Left renal cortex interstitium (tissue), 4 donors: ENCODE measurements around the gene MAT2B. TPM values are rescaled to one million over a fixed set of nuclear protein-coding genes. Genes with fewer than 3 reads are reported as not detected.
A peak's percentile ranks its signal among the peaks of the same experiment; 100 is the strongest.
"Not testable (repeated sequence)": the region's sequence is repeated elsewhere in the genome, so short reads cannot be mapped to it uniquely, and the experiment has no call there.

Experiments
- DNase-seq, 4 donors: peaks; one replicate each; pipeline ENCODE4 v3.0.0-alpha.2; 2013; ENCODE audit warnings: low read depth in 4 of 4, low spot score in 2 of 4, missing footprints in 1 of 4
- polyA plus RNA-seq, 4 donors: library from polyadenylated mRNA; unstranded; fragments of 120-200 nt; gene quantifications; one replicate each; pipeline ENCODE4 v1.2.1, GENCODE V29; 2013; ENCODE audit not compliant: insufficient read length in 4 of 4

Gene MAT2B
- polyA plus RNA-seq, 4 donors, result 99.3 to 113 (median 109) TPM

- peak; percentile 54 to 84 (median 72) for DNase-seq
These were observed 2.0 kb upstream of the MAT2B start for GRCh38 chr5:163503106-163504078.

DNA sequence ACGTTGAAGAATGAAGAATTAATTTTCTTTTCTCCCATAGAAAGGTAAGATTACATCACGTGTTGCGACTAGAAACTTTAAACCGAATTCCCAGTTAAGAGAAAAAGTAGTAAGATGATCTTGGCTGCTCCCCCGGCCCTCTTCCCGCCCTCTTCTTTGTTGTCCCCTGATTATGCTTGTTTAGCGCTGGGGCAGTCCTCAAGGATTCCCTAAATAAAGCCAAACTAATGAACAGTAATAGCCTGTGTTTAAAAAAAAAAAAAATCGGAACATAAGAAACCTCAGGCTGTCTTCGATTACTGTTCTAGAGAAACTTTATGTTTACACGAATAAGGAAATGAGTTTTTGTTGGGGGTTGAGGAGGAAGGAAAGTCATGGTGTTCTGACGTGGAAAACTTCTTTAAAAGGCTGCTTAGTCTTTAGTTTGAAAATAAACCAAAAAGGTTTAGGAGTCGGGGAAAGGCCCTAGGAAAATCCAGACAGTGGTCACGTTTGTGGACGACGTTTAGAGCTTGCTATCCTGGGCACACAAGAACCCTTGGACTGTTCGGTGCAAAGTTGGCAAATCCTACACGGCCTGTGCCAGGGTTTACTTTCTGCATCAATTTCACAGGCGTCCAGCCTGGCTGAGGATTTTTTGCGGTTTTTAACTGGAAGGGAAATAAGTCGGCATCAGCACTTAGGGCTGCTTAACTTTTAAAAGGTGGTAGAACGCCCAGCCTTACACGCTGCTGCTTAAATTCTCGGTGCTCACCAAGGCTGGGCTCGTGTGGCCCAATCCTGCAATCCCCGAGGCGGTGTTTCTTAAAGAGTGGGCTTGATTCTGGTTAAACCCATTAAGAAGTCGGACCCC is 1.1 kb upstream of the MAT2B start:
- DNase-seq, result peak; percentile 48 to 82 (median 67)

DNA sequence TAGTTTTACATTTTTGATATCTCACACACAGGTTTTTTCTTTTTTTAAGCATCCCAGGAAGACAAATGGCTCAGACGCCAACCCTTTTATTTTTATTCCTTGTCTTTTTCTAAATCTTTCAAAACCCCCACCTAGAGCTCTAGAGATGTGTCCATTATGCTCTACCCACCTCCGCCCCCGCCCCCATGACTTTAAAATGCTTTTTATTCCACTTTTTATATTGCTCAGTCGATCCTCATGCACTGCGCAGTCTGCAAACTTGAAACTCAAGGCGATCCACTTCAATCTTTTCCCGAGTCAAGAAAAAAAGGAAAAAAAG is 411 bp upstream of the MAT2B start:
- DNase-seq, result no peak

DNA sequence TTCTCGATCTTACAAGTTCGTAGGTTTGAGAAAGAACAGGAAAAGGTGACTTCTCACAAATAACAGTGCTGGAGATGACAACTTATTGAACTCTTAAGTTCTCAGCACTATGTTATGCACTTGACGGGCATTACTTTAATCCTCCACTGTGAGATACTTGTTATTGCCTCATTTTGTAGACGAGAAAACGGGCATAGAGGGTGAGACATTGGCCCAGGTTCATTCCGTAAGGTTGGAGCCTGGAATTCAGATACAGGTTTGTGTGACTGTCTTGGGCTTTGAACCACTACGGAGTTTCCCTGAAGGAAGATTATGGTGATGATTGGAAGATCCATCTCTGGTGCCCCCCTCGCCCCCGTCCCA is 657 bp downstream of the MAT2B start:
- DNase-seq, result no peak

GRCh38 chr5:163506726-163507125 is 1.3 kb downstream of the MAT2B start:
- no peak for DNase-seq

DNA sequence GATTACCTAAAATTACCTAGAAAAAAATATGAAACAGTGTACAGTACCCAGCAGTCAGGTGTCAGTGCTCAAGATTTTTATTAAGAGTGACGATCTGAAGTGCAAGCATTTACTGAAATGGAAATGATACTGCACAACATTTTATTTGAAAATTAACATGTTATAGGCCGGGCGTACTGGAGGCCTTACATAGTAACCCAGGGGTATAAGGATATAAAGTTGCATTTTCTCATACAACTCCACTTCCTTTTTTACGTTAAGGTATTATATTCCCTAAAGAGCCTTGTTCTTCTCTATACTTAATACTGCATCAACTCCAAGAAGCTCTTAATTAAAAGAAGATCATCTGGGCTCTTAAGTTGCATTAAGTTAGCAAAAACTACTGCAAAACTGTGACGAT is 3.3 kb downstream of the MAT2B start:
- no peak for DNase-seq

DNA sequence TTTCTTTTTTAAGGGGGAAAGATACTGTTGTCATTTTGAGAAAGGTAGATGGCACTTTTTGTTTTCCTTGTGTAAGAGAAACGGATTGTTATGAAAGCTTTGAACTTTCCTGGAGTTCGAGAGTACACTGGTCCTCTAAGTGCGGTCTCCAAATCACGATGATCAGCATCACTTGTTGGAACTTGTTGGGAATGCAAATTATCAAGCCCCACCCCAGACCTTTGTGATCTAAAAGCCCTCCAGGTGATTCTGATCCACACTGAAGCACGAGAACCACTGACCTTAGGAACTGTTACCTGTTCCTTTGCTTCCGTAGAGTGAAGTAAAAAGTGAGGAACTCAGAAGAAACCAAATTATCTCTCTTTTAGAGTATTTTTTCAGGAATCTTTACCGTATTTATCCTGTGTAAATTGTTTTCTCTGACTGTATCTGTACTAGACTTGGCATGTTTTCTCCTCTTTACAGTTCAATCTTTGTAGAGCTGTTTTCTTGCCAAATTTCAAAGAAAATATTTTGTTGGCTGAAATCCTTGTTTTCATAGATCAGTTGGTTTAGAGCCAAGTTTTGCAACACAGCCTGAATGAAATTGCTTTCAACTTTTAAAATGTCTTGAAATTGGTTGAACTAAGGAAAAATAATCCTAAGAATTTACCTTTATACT is 4.0 kb downstream of the MAT2B start:
- no peak for DNase-seq

GRCh38 chr5:163512526-163512925 is 7.1 kb downstream of the MAT2B start:
- DNase-seq, result no peak

DNA sequence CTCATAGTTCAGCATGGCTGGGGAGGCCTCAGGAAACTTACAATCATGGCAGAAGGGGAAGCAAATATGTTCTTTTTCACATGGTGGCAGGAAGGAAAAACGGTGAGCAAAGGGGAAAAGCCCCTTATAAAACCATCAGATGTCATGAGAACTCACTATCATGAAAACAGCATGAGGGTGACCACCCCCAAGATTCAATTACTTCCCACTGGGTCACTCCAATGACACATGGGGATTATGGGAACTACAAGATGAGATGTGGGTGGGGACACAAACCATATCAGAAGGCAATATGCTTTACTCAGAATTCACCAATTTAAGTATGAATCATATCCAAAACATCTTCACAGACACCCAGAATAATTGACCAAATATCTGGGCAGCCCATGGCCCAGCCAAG is 19.7 kb downstream of the MAT2B start:
- DNase-seq, result no peak

- DNase-seq, result no peak
These were observed 24.3 kb downstream of the MAT2B start for GRCh38 chr5:163529698-163530097.

GRCh38 chr5:163531272-163531671 is 25.9 kb downstream of the MAT2B start:
- no peak for DNase-seq

DNA sequence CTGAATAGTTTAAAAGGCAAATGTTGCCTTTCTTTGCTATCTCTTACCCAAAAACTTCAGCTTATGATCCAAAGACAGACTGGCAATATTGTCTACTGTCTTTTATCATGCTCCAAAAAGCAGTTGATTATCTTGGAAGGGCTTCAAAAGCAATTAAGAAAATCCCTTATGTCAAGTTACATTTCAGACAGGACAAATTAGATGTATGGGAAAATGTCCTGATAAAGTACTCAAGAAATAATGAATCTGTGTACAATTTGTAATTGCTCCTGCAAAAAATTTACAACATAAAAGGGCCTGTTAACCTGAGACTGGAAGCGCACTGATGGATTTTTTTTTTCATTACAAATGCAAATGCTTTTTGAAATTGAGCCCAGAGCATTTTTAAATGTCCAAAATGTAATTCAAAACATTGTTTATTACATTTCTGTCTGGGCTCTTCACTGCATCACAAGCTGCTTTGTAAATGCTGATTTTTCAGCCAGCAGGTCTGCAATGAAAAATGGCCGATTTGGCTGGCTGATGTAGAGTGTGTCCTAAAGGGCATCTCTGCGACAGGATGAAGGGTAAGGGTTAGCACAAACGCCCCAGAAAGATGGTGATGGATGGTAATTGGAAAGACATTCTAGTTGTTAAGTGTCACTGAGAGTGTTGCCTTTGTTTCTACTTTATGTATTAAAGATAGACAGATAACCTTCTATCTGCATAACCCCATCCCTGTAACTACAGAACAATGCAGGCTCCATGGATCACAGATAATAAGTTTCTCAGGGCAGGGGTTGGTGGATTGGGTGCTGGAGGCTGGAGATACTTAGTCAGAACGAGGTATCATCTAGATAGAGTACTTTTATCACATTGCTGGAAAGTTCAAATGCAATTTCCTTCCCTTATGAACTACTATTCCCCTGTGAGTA is 27.0 kb downstream of the MAT2B start:
- DNase-seq, result no peak

DNA sequence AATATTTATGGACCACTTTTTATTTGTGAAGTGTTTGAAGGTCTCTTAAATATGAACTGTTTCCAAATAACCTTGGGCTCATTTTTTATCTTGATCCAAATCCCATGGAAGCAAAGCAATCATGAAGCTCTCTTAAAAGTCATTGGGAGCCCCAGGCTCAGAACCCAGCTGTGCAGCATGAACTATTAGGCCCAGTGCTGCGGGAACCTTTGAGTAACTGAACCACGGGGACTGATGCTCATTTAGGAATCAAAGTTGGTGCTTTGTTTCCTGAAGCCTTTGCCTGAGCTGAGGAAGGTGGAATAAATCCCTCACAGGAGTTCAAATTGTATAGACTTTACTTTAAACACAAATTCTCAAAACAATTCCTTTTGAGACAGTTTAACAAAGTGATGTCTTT is 27.8 kb downstream of the MAT2B start:
- DNase-seq, result no peak

DNA sequence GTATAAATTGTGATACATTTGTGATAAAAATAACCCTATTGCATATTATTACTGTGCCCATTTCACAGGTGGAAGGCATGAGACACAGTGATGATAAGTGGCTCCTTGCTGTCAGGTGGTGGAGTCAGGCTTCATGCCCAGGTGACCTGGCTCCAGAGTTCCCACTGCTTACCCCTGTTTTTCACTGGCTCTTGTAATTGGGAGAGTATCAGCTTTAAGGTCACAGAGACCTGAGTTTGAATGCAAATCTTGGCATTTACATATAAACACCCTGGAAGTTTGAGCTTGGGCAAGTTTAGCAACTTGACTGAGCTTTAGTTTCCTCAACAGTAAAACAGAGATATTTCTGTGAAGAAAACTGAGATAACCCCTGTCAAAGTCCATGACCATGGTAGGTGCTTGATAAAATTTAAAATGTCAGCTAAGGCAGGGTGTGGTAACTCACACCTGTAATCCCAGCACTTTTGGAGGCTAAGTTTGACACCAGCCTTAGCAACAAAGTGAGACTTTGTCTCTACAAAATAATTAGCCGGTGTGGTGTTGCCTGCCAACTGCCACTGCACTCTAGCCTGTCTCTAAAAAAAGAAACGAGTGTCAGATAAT is 29.2 kb downstream of the MAT2B start:
- no peak for DNase-seq

- no peak for DNase-seq
These were observed 29.9 kb downstream of the MAT2B start for GRCh38 chr5:163535290-163535689.

DNA sequence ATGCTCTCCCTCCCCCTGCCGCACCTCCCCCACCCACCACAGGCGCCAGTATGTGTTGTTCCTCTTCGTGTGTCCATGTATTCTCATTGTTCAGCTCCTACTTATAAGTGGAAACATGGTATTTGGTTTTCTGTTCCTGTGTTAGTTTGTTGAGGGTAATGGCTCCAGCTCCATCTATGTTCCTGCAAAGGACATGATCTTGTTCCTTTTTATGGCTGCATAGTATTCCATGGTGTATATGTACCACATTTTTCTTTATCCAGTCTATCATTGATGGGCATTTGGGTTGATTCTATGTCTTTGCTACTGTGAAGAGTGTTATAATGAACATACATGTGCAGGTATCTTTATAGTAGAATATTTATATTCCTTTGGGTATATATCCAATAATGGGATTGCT is 31.0 kb downstream of the MAT2B start:
- not testable (repeated sequence) for DNase-seq

- DNase-seq, result no peak
These were observed 35.3 kb downstream of the MAT2B start for GRCh38 chr5:163540696-163541095.

- DNase-seq, result no peak
These were observed 37.4 kb downstream of the MAT2B start for GRCh38 chr5:163542771-163543170.

DNA sequence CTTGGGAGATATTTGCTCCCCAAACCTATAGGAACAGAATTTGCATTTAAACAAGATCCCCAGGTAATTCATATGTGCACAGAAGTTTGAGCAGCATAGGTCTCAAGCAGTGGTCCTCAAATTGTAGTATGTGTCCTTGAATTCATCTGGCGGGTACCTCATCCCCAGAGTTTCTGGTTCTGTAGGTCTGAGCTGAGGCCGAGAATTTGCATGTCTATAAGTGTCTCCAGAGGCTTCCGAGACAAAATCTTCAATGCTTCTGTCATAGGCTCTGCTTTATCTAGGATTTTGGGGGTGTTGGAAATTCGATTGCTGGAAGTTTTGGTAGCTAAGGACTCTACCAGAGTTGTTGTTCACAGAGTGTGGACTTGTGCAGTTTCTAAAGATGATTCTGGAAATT is 38.6 kb downstream of the MAT2B start:
- no peak for DNase-seq

- DNase-seq, result no peak
These were observed 39.4 kb downstream of the MAT2B start for GRCh38 chr5:163544836-163545235.
